HFF-Myc (cell line): Measurements from ENCODE around the gene KRT27.

ENCODE experiments used
- DNase-seq: peaks from one replicate; pipeline ENCODE4 v3.0.0-alpha.2; 2011; ENCODE audit warnings: low read depth; ENCODE audit errors: extremely low read depth
- H3K4me3 ChIP-seq: replicated peaks from 2 replicates; pipeline ENCODE4 v1.5.1; 2011; ENCODE audit warnings: low read depth, mild to moderate bottlenecking, control low read depth, low read length
- TF ChIP-seq, protein P1 (sequence below): IDR thresholded peaks from 2 replicates; pipeline ENCODE4 v1.5.1; 2012; ENCODE audit warnings: mild to moderate bottlenecking, low read depth, low read length, control low read depth; ENCODE audit errors: missing control alignments

The KRT27 gene

DNA sequence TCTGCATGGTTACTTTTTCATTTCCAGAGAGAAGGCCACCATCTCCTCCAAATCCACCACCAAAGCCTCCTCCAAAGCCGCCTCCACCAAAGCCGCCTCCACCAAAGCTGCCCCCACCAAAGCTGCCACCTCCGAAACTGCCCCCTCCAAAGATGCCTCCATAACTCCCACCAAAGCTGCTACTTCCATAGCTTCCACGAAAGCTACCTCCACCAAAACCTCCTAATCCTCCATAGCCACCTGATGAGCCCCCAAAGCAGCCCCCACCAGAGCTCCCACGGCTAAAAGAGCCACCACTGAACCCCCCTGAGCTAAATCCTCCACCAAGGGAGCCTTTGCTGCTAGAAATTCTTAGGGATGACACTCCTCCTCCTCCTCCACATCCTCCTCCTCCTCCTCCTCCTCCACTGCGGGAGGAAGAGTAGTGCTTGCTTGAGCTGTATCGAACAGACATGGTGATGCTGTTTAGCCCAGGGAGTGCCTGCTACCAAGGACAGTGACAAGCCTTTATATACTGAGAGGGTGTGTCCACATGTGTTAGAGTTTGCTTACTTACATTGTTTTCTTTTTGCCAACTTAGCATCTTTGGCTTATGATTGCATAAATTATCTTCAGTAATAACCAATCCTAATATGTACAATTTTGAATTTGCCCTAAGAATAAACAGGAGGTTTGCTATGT is 39.9 kb upstream of the KRT27 start, which contains the start of gene KRT10:
TSS of gene KRT10 (minus strand) at position 483 of the 681 bp plus-strand sequence. CDS start at position 454, 29 bp downstream.
- TF ChIP-seq, protein P1, sequence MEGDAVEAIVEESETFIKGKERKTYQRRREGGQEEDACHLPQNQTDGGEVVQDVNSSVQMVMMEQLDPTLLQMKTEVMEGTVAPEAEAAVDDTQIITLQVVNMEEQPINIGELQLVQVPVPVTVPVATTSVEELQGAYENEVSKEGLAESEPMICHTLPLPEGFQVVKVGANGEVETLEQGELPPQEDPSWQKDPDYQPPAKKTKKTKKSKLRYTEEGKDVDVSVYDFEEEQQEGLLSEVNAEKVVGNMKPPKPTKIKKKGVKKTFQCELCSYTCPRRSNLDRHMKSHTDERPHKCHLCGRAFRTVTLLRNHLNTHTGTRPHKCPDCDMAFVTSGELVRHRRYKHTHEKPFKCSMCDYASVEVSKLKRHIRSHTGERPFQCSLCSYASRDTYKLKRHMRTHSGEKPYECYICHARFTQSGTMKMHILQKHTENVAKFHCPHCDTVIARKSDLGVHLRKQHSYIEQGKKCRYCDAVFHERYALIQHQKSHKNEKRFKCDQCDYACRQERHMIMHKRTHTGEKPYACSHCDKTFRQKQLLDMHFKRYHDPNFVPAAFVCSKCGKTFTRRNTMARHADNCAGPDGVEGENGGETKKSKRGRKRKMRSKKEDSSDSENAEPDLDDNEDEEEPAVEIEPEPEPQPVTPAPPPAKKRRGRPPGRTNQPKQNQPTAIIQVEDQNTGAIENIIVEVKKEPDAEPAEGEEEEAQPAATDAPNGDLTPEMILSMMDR, result no peak
- no peak for DNase-seq
- H3K4me3 ChIP-seq, result no peak within 1 kb of the TSS

DNA sequence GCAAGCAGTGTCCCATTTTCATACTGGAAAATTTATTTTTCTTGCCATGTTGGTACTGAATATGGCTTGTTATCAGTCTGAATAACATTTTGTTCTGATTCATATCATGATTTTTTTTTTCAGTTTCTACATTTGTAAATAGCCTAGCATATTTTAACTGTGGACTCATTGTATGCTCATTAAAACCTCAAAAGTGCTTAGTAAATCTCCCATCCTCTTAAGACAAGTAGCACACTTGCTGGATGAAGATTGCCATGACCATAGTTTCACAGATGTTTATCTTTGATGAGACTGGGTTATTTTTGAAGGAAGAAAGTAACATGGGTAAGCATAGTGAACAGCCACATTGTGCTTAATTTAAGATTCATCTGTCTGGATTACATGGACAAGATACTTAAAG is 39.2 kb upstream of the KRT27 start:
- no peak overlapping the region for H3K4me3 ChIP-seq
- no peak for DNase-seq
- TF ChIP-seq, protein P1, result no peak

DNA sequence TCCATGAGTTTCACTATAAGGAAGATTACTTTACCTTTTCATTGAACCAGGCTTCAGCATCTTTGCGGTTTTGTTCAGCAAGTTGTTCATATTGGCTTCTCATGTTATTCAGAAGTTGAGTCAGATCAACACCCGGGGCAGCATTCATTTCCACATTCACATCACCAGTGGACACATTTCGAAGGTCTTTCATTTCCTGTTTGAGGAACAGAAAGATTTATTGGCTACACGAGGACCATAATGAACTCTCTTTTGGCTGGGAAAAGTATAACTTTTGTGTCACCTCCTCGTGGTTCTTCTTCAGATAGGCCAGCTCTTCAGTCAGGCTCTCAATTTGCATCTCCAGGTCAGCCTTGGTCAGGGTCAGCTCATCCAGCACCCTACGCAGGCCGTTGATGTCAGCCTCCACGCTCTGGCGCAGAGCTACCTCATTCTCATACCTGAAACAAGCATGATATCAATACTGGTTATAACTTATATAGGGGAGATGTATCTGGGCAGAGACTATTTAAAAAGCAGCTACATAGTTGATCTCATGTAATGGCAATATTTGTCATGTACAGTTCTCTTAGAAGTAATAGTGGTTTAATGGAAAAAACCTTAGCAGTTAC is 38.0 kb upstream of the KRT27 start:
- peak overlapping the region; percentile 70; the same call in 1 of the 2 replicates for H3K4me3 ChIP-seq
- DNase-seq, result no peak
- TF ChIP-seq, protein P1, result no peak

DNA sequence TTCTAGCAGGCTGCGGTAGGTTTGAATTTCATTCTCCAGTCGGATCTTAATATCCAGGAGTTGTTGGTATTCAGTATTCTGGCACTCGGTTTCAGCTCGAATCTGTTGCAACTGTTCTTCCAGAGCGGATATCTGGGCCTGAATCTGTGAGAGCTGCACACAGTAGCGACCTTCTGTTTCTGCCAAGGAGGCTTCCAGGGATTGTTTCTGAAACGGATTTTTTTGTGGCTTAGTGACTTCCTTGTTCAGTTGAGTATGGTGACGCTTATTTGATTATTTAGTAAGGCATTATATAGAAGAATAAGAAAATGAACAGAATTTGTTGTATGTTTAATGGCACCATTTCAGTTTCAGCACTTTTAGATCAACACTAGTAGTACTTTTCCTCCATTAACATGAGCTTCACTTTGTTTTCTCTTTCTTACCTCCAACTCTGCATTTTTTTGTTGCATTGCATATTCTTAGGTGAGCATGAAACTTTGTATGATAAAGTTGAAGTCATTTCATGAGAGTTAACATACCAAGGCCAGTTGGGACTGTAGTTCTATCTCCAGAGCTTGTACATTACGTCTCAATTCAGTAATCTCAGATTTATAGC is 37.3 kb upstream of the KRT27 start:
- peak overlapping the region; percentile 70 for H3K4me3 ChIP-seq
- TF ChIP-seq, protein P1, result no peak
- DNase-seq, result no peak

DNA sequence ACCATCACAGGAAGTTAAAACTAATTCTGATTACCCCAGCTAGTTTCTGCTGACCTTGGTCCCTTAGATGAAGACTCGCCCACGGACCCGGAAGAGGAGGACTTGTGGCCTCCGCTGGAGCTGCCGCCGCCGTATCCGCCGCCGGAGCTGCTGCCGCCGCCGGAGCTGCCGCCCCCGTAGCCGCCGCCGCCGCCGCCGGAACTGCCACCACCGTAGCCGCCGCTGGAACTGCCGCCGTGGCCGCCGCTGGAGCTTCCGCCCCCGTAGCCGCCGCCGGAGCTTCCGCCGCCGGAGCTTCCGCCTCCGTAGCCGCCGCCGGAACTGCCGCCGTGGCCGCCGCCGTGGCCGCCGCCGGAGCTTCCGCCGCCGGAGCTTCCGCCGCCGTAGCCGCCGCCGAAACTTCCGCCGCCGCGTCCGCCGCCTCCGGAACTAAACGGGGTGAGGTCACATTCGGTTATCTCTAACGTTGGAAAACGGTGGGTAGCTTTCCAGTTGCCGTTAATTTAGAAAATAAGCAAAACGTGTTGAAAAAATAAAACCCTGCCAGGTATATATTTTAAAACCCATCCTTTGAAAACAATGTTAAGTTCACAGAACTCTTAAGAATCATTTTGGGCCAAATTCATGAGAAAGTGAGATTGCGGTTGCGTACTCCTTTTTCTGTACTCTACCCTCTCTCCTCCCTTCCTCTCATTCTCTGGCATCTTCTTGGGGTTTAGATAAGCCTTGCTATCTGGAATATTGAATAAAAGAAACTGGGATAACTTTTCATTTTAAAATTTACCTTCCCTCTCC is 36.6 kb upstream of the KRT27 start:
- TF ChIP-seq, protein P1, result no peak
- no peak for DNase-seq
- peak overlapping the region; percentile 70 for H3K4me3 ChIP-seq

DNA sequence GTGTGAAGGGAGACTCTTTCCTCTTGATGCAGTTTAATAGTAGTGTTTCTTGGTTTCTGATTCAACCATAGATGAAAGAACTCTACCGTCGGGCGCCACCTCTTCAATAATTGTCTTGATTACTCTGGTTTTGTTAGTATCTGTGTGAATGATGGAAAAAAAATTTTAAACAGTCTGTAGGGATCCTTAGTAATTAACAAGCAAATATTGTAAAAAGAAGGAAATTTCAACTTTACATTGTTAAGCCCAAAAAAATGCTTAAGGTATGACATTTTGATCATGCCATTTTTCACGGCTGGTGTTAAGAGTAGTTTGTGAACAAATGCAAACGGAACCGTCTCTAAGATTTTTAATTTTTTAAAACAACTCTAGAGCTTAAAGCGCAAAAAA is 36.0 kb upstream of the KRT27 start:
- TF ChIP-seq, protein P1, result no peak
- no peak for DNase-seq
- peak overlapping the region; percentile 70 for H3K4me3 ChIP-seq
